NCI-H774 (cell line): Measurements from ENCODE around the gene LILRB5.
"Not testable (repeated sequence)": the region's sequence is repeated elsewhere in the genome, so short reads cannot be mapped to it uniquely, and the experiment has no call there.

ENCODE experiments used
- DNase-seq: peaks from one replicate; lab custom pipeline; 2025; lab: John Stamatoyannopoulos, UW

The LILRB5 gene

GRCh38 chr19:54275951-54276350 is 18.9 kb upstream of the LILRB5 start:
- DNase-seq, result no peak

GRCh38 chr19:54274516-54274915 is 17.4 kb upstream of the LILRB5 start:
- DNase-seq, result not testable (repeated sequence)

- DNase-seq, result no peak
These were observed 16.7 kb upstream of the LILRB5 start for GRCh38 chr19:54273821-54274220.

GRCh38 chr19:54272181-54272580 is 15.1 kb upstream of the LILRB5 start:
- DNase-seq, result not testable (repeated sequence)

GRCh38 chr19:54271587-54271986 is 14.5 kb upstream of the LILRB5 start:
- not testable (repeated sequence) for DNase-seq

- no peak for DNase-seq
These were observed 14.0 kb upstream of the LILRB5 start for GRCh38 chr19:54271106-54271505.

GRCh38 chr19:54268936-54269335 is 11.9 kb upstream of the LILRB5 start:
- DNase-seq, result no peak

- DNase-seq, result peak; percentile 3
These were observed 9.1 kb upstream of the LILRB5 start for GRCh38 chr19:54266133-54266532.

- DNase-seq, result no peak
These were observed 5.4 kb upstream of the LILRB5 start for GRCh38 chr19:54262470-54262869.

GRCh38 chr19:54262066-54262465 is 5.0 kb upstream of the LILRB5 start:
- no peak for DNase-seq

- no peak for DNase-seq
These were observed 590 bp downstream of the LILRB5 start for GRCh38 chr19:54256250-54257115.

GRCh38 chr19:54255105-54255775 is 1.8 kb downstream of the LILRB5 start:
- DNase-seq, result no peak

GRCh38 chr19:54254195-54254906 is 2.7 kb downstream of the LILRB5 start:
- no peak for DNase-seq

GRCh38 chr19:54253331-54254194 is 3.5 kb downstream of the LILRB5 start:
- DNase-seq, result no peak

- no peak for DNase-seq
These were observed 4.2 kb downstream of the LILRB5 start for GRCh38 chr19:54252845-54253244.

GRCh38 chr19:54252243-54252642 is 4.8 kb downstream of the LILRB5 start:
- no peak for DNase-seq

GRCh38 chr19:54248016-54248601 is 9.0 kb downstream of the LILRB5 start:
- DNase-seq, result no peak

- no peak for DNase-seq
These were observed 9.8 kb downstream of the LILRB5 start for GRCh38 chr19:54247106-54247930.

GRCh38 chr19:54245936-54246335 is 11.1 kb downstream of the LILRB5 start:
- DNase-seq, result no peak

GRCh38 chr19:54243809-54244208 is 13.3 kb downstream of the LILRB5 start:
- DNase-seq, result not testable (repeated sequence)
